Activated gamma-delta T cell treated with anti-CD3 and anti-CD28 coated beads, Interleukin-2, amount 50 U/mL, for 16 hours (primary cell): Measurements from ENCODE around the gene EP400.
"Not testable (repeated sequence)": the region's sequence is repeated elsewhere in the genome, so short reads cannot be mapped to it uniquely, and the experiment has no call there.

Experiments used
- DNase-seq: peaks from one replicate; pipeline ENCODE4 v3.0.0-alpha.2; 2020; ENCODE audit warnings: low read depth

EP400 gene

GRCh38 chr12:131950182-131950913 is 606 bp downstream of the EP400 start:
- peak; percentile 14 for DNase-seq

GRCh38 chr12:131953810-131954209 is 4.1 kb downstream of the EP400 start:
- DNase-seq: not testable (repeated sequence)

GRCh38 chr12:131954460-131954859 is 4.7 kb downstream of the EP400 start:
- DNase-seq: not testable (repeated sequence)

- no peak for DNase-seq
Measured at GRCh38 chr12:131959116-131959515, 9.4 kb downstream of the EP400 start.

- DNase-seq: no peak
Measured at GRCh38 chr12:131959641-131960589, 10.2 kb downstream of the EP400 start.

DNA sequence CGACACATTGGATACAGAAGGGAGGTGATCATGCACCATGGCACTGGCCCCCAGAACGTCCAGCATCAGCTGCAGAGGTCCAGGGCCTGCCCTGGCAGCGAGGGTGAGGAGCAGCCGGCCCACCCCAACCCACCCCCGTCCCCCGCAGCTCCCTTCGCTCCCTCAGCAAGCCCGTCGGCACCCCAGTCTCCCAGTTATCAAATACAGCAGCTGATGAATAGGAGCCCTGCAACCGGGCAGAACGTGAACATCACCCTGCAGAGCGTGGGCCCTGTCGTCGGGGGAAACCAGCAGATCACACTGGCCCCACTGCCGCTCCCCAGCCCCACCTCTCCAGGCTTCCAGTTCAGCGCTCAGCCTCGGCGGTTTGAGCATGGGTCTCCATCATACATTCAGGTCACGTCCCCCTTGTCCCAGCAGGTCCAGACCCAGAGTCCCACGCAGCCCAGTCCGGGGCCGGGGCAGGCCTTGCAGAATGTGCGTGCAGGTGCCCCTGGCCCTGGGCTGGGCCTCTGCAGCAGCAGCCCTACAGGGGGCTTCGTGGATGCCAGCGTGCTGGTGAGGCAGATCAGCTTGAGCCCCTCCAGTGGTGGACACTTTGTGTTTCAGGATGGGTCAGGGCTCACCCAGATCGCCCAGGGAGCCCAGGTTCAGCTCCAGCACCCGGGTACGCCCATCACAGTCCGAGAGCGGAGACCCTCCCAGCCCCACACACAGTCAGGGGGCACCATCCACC is 11.0 kb downstream of the EP400 start:
- DNase-seq: not testable (repeated sequence)

GRCh38 chr12:131961328-131961727 is 11.6 kb downstream of the EP400 start:
- DNase-seq: not testable (repeated sequence)

DNA sequence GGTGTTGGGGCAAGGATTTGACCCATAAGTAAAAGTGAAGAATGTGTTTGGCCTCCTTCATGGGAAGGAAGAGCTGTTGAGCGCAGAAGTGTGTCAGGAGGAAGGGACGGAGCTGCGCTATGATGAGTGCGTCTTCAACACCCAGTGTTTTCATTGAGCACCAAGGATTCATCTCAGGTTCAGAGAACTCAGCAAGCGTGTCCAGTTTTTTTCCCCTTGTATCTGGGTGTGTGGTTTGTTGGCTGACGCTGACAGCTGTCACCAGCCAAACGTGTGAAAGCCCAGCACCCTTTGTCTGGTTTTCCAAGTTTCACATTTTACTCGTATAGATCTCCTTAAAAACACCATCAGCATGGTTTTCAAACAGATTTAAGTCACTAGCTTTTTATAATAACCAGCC is 12.3 kb downstream of the EP400 start:
- DNase-seq: no peak

DNA sequence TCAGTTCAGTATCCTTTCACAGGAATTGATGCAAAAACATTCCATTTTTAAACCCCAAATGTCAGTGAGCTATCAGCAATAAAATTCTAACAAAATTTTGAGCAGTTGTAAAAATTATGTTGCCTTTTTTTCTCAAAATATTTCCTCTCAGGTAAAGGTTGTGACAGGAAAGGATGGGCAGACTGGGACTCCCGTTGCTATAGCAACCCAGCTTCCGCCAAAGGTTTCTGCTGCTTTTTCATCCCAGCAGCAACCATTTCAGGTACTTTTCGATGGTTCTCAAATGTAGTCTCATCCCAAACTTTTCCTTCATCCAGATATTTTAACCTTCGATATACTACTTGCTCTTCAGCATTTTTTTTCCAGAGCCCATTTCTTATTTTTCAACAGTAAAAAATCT is 13.6 kb downstream of the EP400 start:
- DNase-seq: no peak

- no peak for DNase-seq
Measured at GRCh38 chr12:131965073-131965472, 15.3 kb downstream of the EP400 start.

GRCh38 chr12:131971226-131971625 is 21.5 kb downstream of the EP400 start:
- no peak for DNase-seq

- DNase-seq: no peak
Measured at GRCh38 chr12:131975228-131975627, 25.5 kb downstream of the EP400 start.

DNA sequence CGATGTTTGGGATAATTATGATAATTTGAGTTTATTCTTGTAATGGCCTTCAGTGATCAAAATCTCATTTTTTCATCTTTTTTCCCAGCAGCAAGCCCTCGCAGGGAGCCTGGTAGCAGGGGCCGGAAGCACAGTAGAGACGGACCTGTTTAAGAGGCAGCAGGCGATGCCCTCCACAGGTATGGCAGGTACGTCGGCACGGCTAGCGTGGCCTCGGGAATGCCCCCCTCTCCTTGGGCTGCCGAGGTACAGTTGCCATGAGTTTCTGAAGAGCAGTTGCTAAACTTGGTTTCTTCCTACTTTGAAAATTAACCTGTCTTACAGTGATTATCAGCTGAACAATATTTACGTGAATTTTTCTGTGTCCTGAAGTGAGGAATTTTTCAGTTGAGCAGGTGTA is 29.9 kb downstream of the EP400 start:
- no peak for DNase-seq

GRCh38 chr12:131980263-131980662 is 30.5 kb downstream of the EP400 start:
- no peak for DNase-seq

DNA sequence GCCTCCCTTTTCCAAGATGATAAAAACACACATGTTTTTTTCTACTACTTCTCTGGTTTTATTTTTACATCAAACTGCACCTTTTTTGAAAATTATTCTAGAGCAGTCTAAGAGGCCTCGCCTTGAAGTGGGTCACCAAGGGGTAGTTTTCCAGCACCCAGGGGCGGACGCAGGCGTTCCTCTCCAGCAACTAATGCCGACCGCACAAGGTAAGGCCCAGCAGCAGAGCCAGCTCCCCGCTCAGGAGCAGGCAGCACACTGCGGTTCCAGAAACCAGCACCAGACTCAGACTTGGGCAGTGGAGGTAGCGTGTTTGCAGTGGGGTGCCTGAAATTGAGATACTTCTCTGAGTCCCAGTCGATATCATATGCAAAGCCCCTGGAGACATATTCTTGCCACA is 31.6 kb downstream of the EP400 start:
- no peak for DNase-seq

DNA sequence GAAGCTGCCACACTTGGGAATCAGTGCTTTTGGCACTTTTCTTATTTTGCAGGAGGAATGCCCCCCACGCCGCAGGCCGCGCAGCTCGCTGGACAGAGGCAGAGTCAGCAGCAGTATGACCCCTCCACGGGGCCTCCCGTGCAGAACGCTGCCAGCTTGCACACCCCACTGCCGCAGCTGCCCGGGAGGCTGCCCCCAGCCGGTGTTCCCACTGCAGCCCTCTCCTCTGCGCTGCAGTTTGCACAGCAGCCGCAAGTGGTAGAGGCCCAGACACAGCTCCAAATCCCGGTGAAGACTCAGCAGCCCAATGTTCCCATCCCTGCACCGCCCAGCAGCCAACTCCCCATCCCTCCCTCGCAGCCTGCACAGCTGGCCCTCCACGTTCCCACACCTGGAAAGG is 32.3 kb downstream of the EP400 start:
- DNase-seq: no peak

- DNase-seq: no peak
Measured at GRCh38 chr12:131983026-131983425, 33.3 kb downstream of the EP400 start.

DNA sequence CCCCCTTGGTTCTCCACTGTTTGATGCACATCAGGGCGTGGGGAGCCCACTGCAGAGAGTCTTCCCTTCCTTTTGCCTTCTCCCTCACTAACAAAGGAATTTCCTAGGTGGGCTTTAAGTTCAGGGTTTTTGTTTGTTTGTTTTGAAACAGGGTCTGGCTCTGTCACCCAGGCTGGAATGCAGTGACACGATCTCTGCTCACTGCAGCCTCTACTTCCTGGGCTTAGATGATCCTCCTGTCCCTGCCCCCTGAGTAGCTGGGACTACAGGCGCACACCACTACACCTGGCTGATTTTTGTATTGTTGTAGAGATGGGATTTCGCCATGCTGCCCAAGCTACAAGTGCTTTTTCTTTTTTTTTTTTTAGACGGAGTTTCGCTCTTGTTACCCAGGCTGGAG is 33.8 kb downstream of the EP400 start:
- DNase-seq: no peak

DNA sequence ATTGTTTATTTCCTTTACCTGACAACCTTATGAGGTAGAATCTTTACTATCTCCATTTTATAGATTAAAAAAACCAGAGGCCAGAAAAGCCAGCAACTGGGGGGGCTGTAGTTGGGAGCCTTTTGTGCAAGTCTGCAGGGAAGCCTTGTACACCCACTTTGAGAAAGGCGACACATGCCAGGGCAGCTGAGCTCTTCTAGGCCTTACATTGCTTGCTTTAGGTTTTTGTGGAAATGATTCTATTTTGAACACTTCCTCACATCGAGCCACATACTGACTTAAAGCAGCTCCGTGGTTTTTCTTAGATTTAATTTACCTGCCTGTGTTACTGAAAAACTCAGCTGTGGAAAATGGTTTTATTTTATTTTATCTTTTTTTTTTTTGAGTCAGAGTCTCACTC is 34.6 kb downstream of the EP400 start:
- no peak for DNase-seq

GRCh38 chr12:131985510-131985875 is 35.8 kb downstream of the EP400 start:
- DNase-seq: not testable (repeated sequence)

GRCh38 chr12:131986361-131986760 is 36.6 kb downstream of the EP400 start:
- DNase-seq: no peak

DNA sequence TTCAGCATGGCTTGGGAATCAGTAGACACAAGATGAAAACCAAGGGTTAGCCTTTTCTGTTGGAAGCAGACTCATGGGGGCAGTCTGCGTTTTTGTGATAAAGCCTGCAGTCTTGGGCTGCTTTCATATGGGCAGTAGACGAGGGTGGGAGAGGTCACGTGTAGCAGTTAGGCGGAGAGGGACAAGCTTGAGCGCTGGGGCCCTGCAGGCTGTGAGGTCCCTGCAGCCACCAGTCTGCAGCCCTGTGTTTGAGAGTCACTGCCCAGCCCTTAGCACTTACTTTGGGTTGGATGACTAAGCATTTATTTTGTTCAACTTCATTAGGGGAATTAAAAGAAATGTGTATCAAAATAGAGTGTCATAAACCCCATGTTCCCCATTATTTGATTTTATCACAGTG is 37.2 kb downstream of the EP400 start:
- DNase-seq: no peak

GRCh38 chr12:131987552-131987951 is 37.8 kb downstream of the EP400 start:
- no peak for DNase-seq
